Measurements from ENCODE around the gene RHNO1.

RHNO1 gene

GRCh38 chr12:2912216-2912575 lies 35.2 kb downstream of the RHNO1 start:
- no peak for DNase-seq

- DNase-seq, result no peak
These were observed 42.2 kb downstream of the RHNO1 start for GRCh38 chr12:2919249-2919648.

GRCh38 chr12:2922329-2922728 lies 45.3 kb downstream of the RHNO1 start:
- no peak for DNase-seq

- DNase-seq, result no peak
These were observed 46.0 kb downstream of the RHNO1 start for GRCh38 chr12:2923057-2923456.

- no peak for DNase-seq
These were observed 47.0 kb downstream of the RHNO1 start for GRCh38 chr12:2924019-2924418.

GRCh38 chr12:2925322-2925995 lies 48.4 kb downstream of the RHNO1 start:
- DNase-seq, result no peak

- DNase-seq, result no peak
These were observed 53.8 kb downstream of the RHNO1 start for GRCh38 chr12:2930865-2931264.

- DNase-seq, result no peak
These were observed 56.6 kb downstream of the RHNO1 start for GRCh38 chr12:2933586-2933985.

- no peak for DNase-seq
These were observed 57.3 kb downstream of the RHNO1 start for GRCh38 chr12:2934371-2934770.

GRCh38 chr12:2936301-2936700 lies 59.3 kb downstream of the RHNO1 start:
- no peak for DNase-seq

GRCh38 chr12:2937500-2937899 lies 60.5 kb downstream of the RHNO1 start:
- DNase-seq, result no peak

Data from DMS 273 treated with DMSO at 0.1 percent for 48 hours (cell line).